Hematopoietic multipotent progenitor cell treated with erythropoietin and hydrocortisone succinate and interleukin-3 and kit ligand, for 17 days (in vitro differentiated cells): ENCODE measurements around the gene KDM2A.
A peak's percentile ranks its signal among the peaks of the same experiment; 100 is the strongest.

ENCODE experiments used
- DNase-seq: peaks from one replicate; pipeline ENCODE4 v3.0.0-alpha.2; 2015; ENCODE audit warnings: low spot score

KDM2A gene

DNA sequence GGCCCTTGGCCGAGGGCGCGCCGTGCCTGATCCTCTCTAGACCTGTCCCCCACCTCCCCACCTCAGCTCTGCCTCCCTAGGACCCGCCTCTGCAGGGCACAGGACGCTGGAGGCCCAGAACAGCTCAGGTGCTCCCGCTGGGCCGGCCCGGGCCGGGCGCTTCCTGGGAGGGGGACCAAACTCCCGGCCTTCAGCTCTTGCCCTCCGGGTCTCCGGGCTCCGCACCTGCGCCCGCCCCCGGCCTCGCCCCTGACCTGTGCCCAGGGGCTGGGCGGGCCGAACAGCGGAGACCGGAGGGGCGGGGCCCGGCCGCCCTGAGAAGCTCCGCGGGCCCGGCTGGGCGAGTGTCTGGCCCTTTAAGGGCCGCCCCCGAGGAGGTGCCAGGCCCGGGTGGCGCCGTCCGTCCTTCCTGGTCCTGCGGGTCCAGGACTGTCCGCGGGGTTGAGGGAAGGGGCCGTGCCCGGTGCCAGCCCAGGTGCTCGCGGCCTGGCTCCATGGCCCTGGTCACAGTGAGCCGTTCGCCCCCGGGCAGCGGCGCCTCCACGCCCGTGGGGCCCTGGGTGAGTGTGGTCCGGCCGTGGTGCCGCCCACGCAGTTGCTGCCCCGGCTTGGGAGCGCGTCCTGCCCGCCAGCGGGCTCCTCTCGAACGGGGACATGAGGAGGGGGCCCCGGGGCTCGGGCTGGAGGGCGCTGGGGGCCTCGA is 184.2 kb downstream of the KDM2A start, which contains the start of gene SSH3:
TSS of gene SSH3 (plus strand) at position 399 of the 703 bp plus-strand sequence. CDS start at position 495, 96 bp downstream.
- DNase-seq = peak; percentile 55

- DNase-seq = no peak
These were observed 184.9 kb downstream of the KDM2A start for GRCh38 chr11:67303835-67304411.

DNA sequence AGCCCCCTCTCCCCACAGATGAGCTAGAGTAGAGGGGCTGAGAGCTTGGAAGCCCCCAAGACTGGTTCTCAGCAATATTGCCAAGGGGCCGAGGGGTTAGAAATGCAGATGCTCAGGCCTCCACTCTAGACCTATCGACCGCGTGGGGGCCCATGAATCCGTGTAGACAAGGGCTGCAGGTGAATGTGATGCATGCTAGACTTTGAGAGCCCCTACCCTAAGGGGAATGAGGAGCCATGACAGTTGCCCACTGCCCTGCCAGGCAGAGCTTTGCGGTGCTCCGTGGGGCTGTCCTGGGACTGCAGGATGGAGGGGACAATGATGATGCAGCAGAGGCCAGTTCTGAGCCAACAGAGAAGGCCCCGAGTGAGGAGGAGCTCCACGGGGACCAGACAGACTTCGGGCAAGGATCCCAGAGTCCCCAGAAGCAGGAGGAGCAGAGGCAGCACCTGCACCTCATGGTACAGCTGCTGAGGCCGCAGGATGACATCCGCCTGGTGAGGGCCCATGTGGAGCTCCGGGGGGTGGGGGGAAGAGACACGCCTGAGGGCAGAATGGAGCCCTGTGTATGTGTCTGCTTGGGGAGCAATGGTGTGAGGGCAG is 185.5 kb downstream of the KDM2A start:
- DNase-seq = no peak

- no peak for DNase-seq
These were observed 187.9 kb downstream of the KDM2A start for GRCh38 chr11:67306769-67307544.

DNA sequence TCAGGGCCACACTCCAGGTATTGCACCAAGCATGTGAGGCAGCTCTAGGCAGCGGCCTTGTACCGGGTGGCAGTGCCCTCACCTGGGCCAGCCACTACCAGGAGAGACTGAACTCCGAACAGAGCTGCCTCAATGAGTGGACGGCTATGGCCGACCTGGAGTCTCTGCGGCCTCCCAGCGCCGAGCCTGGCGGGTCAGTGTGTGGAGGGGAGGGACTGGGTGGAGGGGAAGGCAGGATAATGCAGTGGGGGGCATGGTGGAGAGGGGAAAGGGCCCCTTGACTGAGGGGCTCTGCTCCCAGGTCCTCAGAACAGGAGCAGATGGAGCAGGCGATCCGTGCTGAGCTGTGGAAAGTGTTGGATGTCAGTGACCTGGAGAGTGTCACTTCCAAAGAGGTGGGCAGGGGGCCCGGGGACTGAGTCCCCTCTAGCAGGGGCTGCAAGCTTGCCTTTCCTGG is 188.5 kb downstream of the KDM2A start:
- DNase-seq = no peak
